ENCODE measurements around the gene LBX1. TPM values are rescaled to one million over a fixed set of nuclear protein-coding genes. Genes with fewer than 3 reads are reported as not detected.

The LBX1 gene
- polyA plus RNA-seq, 2 of the 4 experiments (the other 2 are of a cell fraction): not detected

DNA sequence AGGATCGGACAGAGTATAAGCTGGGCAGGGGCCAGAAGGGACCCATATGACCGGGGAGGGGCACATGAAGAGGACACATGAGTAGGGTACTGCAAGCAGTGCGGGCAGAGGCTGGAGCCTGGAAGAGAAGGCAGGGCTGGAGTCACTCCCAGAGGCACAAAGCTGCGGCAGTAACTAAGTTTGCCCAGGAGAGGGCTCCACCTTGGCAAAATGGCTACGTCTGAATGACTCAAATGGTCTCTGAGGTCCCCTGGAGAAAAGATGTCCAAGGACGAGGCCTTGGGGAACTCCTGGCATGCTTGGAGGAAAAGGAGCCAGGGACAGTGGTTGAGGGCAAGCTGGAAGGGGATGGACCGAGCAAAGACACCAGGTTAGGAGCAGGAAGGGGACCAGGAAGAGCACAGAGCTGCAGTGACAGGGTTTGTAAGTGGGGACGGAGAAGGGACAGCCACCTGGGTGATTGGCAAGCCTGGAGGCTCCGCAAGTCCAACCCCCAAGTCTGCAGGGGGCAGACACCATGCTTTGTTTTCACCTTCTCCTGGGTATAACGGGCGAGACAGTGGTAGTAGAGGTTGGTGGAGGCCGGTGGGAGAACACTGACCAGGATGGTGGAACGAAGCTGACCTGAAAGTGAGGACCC, 43.1 kb upstream of the LBX1 start:
- no peak overlapping the region for H3K4me3 ChIP-seq
- 0 out of 6 replicates have a peak overlapping the region, but pooled peaks of 1 of the 2 experiments have one; percentile 37 for H3K27ac ChIP-seq
- 47% methylated on average over 12 of the region's 13 CpGs for WGBS (ENCODE audit: missing lambda C conversion rate)
- TF ChIP-seq SMC3 (IDR thresholded peaks at IDR 0.05) (peak; percentile 73), GATA3 (IDR thresholded peaks at IDR 0.05; ENCODE audit: borderline replicate concordance) (no peak), RAD21 (conservative IDR thresholded peaks at IDR 0.05 in 1 of 2, IDR thresholded peaks at IDR 0.05 in 1 of 2) (peak; percentile 50 to 55; a peak in 4 of 5 replicates)
- TF ChIP-seq, protein P1, sequence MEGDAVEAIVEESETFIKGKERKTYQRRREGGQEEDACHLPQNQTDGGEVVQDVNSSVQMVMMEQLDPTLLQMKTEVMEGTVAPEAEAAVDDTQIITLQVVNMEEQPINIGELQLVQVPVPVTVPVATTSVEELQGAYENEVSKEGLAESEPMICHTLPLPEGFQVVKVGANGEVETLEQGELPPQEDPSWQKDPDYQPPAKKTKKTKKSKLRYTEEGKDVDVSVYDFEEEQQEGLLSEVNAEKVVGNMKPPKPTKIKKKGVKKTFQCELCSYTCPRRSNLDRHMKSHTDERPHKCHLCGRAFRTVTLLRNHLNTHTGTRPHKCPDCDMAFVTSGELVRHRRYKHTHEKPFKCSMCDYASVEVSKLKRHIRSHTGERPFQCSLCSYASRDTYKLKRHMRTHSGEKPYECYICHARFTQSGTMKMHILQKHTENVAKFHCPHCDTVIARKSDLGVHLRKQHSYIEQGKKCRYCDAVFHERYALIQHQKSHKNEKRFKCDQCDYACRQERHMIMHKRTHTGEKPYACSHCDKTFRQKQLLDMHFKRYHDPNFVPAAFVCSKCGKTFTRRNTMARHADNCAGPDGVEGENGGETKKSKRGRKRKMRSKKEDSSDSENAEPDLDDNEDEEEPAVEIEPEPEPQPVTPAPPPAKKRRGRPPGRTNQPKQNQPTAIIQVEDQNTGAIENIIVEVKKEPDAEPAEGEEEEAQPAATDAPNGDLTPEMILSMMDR (IDR thresholded peaks at IDR 0.05): peak; percentile 65
- FAIRE-seq (no peak), DNase-seq (ENCODE audit: low read depth in 1 of 2, low spot score in 1 of 2) (peak; percentile 68 to 95), ATAC-seq (peak; percentile 88 to 97)
- ChIA-PET POLR2A (no interaction called here), CTCF (interaction anchor here (0.6 to 27.7 kb wide), 35 partner anchors 9 to 303 kb away, joined by 3 to 206 read pairs (median 3); no protein-coding TSS in a partner anchor)
- H3K4me2 ChIP-seq: peak overlapping the region; percentile 29; the same call in 1 of the 3 replicates
- peaks cover 5% of the 10 kb centered on the region; the same call in 1 of the 3 replicates for H3K4me1 ChIP-seq
- H3K9me3 ChIP-seq: no peaks in the 10 kb centered on the region

DNA sequence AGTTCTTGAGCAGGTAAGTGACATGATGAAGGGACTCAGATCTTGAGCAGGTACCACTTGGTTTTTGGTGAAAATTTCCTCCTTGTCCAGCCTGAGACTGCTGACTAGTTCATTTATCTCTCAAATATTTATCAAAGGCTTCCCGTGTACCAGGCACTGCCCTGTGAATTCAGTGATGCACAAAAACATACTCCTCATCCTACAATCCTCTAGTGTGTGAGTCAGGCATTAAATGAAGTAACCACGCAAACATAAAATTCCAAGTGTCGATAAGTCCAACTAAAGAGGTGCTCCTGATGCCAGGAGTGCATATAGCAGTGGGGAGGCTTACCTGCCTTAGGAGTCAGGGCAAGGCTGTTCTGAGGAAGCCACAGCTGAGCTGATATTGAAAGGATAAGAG, 41.5 kb upstream of the LBX1 start:
- no peak overlapping the region for H3K4me3 ChIP-seq
- ATAC-seq: no peak
- no peak for FAIRE-seq
- no peak overlapping the region for H3K27ac ChIP-seq
- POLR2A ChIA-PET: no interaction called here
- 59% methylated on average over 3 of the region's 3 CpGs for WGBS (ENCODE audit: missing lambda C conversion rate)
- CTCF ChIA-PET: interaction anchor here (1.4 to 27.7 kb wide), 6 partner anchors 11 to 173 kb away, joined by 3 to 206 read pairs (median 20); no protein-coding TSS in a partner anchor
- no peaks in the 10 kb centered on the region for H3K9me3 ChIP-seq
- no peak overlapping the region for H3K4me2 ChIP-seq
- no peak for DNase-seq (ENCODE audit: low read depth in 1 of 2, low spot score in 1 of 2)
- peaks cover 5% of the 10 kb centered on the region; the same call in 1 of the 3 replicates for H3K4me1 ChIP-seq
- no peak for TF ChIP-seq ATOH8 (CRISPR knock-in tag; IDR thresholded peaks at IDR 0.05; ENCODE audit: low read depth)

DNA sequence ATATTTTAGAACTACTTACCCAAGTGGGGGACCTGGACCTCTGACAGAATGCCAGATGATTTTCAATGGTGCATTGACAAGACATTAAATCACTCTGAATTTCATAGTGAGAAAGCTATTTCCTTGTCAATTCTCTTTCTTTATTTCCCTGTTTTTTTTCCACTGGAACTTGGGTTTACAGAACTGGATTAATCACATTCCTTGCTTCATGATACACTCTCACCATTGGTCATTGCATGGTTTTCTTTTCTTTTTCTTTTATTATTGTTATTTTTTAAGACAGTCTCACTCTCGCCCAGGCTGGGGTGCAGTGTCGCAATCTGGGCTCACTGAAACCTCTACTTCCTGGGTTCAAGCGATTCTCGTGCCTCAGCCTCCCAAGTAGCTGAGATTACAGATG, 38.5 kb upstream of the LBX1 start:
- Histone ChIP-seq H3K4me1 (no peaks in the 10 kb centered on the region), H3K4me3 (no peak overlapping the region), H3K4me2 (no peak overlapping the region), H3K9me3 (no peaks in the 10 kb centered on the region), H3K27ac (no peak overlapping the region)
- DNase-seq (ENCODE audit: low read depth in 1 of 2, low spot score in 1 of 2): no peak
- ATAC-seq: no peak
- TF ChIP-seq CBX2 (IDR thresholded peaks at IDR 0.05; ENCODE audit: borderline replicate concordance, low read depth): no peak
- TF ChIP-seq, protein P2, sequence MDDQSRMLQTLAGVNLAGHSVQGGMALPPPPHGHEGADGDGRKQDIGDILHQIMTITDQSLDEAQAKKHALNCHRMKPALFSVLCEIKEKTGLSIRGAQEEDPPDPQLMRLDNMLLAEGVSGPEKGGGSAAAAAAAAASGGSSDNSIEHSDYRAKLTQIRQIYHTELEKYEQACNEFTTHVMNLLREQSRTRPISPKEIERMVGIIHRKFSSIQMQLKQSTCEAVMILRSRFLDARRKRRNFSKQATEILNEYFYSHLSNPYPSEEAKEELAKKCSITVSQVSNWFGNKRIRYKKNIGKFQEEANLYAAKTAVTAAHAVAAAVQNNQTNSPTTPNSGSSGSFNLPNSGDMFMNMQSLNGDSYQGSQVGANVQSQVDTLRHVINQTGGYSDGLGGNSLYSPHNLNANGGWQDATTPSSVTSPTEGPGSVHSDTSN (IDR thresholded peaks at IDR 0.05): no peak
- TF ChIP-seq FOXS1 (CRISPR knock-in tag; IDR thresholded peaks at IDR 0.05): no peak
- no peak for TF ChIP-seq SMC3 (IDR thresholded peaks at IDR 0.05)
- no peak for TF ChIP-seq POLR2AphosphoS2 (conservative IDR thresholded peaks at IDR 0.05; ENCODE audit: low read length)
- TF ChIP-seq ZFP36 (IDR thresholded peaks at IDR 0.05; ENCODE audit: borderline replicate concordance, partially characterized antibody): no peak
- no peak for TF ChIP-seq EHF (CRISPR knock-in tag; IDR thresholded peaks at IDR 0.05)
- TF ChIP-seq MAX (IDR thresholded peaks at IDR 0.05): no peak
- TF ChIP-seq SREBF2 (IDR thresholded peaks at IDR 0.05): no peak
- TF ChIP-seq RCOR1 (IDR thresholded peaks at IDR 0.05; ENCODE audit: low read depth, low read length): no peak
- TF ChIP-seq RAD21 (conservative IDR thresholded peaks at IDR 0.05 in 1 of 2, IDR thresholded peaks at IDR 0.05 in 1 of 2): no peak
- TF ChIP-seq NPAS2 (CRISPR knock-in tag; IDR thresholded peaks at IDR 0.05; ENCODE audit: borderline replicate concordance): no peak
- TF ChIP-seq, protein P3, sequence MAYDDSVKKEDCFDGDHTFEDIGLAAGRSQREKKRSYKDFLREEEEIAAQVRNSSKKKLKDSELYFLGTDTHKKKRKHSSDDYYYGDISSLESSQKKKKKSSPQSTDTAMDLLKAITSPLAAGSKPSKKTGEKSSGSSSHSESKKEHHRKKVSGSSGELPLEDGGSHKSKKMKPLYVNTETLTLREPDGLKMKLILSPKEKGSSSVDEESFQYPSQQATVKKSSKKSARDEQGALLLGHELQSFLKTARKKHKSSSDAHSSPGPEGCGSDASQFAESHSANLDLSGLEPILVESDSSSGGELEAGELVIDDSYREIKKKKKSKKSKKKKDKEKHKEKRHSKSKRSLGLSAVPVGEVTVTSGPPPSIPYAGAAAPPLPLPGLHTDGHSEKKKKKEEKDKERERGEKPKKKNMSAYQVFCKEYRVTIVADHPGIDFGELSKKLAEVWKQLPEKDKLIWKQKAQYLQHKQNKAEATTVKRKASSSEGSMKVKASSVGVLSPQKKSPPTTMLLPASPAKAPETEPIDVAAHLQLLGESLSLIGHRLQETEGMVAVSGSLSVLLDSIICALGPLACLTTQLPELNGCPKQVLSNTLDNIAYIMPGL (CRISPR knock-in tag; IDR thresholded peaks at IDR 0.05; ENCODE audit: borderline replicate concordance): no peak
- TF ChIP-seq E2F6 (IDR thresholded peaks at IDR 0.05; ENCODE audit: borderline replicate concordance, low read depth): no peak
- no peak for TF ChIP-seq FOSB (CRISPR knock-in tag; IDR thresholded peaks at IDR 0.05)
- TF ChIP-seq, protein P4, sequence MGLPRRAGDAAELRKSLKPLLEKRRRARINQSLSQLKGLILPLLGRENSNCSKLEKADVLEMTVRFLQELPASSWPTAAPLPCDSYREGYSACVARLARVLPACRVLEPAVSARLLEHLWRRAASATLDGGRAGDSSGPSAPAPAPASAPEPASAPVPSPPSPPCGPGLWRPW (IDR thresholded peaks at IDR 0.05): no peak
- no peak for TF ChIP-seq RARB (CRISPR knock-in tag; IDR thresholded peaks at IDR 0.05)
- no peak for FAIRE-seq
- POLR2A ChIA-PET: no interaction called here
- 90% methylated on average over 4 of the region's 4 CpGs for WGBS (ENCODE audit: missing lambda C conversion rate)
- CTCF ChIA-PET: interaction anchor here (0.7 to 27.7 kb wide), 7 partner anchors 11 to 302 kb away, joined by 3 to 206 read pairs (median 5); no protein-coding TSS in a partner anchor

Measured in A549 (cell line).